SU-DHL-6 (cell line): ENCODE results near the gene ADAMTS10.
"Not testable (repeated sequence)": the region's sequence is repeated elsewhere in the genome, so short reads cannot be mapped to it uniquely, and the experiment has no call there.

Experiments
- H2AFZ ChIP-seq: fragments of 200-600 bp; sonication (generic); 2 replicates; pipeline ENCODE4 v1.6.1; 2014; ENCODE audit warnings: low read depth, mild to moderate bottlenecking, moderate library complexity, mixed read lengths, antibody characterized with exemption, low read length; ENCODE audit not compliant: severe bottlenecking
- H3F3A ChIP-seq: fragments of 200-600 bp; shearing (Covaris generic); 2 replicates; pipeline ENCODE4 v1.6.0; 2016; ENCODE audit warnings: antibody characterized with exemption, mild to moderate bottlenecking; ENCODE audit not compliant: insufficient read depth
- H3K27ac ChIP-seq: fragments of 200-600 bp; sonication (generic); 2 replicates; pipeline ENCODE4 v1.5.1; 2016; ENCODE audit warnings: low read depth, mild to moderate bottlenecking, low read length, moderate library complexity, mixed read lengths
- H3K27me3 ChIP-seq: fragments of 200-600 bp; sonication (generic), shearing (Covaris generic); 2 replicates; pipeline ENCODE4 v1.6.0; 2014; ENCODE audit warnings: mild to moderate bottlenecking, low read length
- H3K36me3 ChIP-seq: fragments of 200-600 bp; sonication (generic); 2 replicates; pipeline ENCODE4 v1.6.1; 2014; ENCODE audit warnings: mild to moderate bottlenecking, low read length, mixed read lengths
- H3K4me2 ChIP-seq: fragments of 300-600, 200-600 bp; shearing (Covaris generic), sonication (generic); 2 replicates; pipeline ENCODE4 v1.6.0; 2014; ENCODE audit warnings: low read length, low read depth, mild to moderate bottlenecking; ENCODE audit not compliant: poor library complexity, severe bottlenecking
- H3K4me3 ChIP-seq: fragments of 200-600 bp; sonication (generic); 2 replicates; pipeline ENCODE4 v1.5.1; 2014; ENCODE audit warnings: antibody characterized with exemption, low read length, mild to moderate bottlenecking, mixed read lengths; ENCODE audit not compliant: insufficient read depth, poor library complexity, severe bottlenecking
- H3K79me2 ChIP-seq: fragments of 200-600 bp; sonication (generic); 2 replicates; pipeline ENCODE4 v1.6.1; 2014; ENCODE audit warnings: mild to moderate bottlenecking, low read length, moderate library complexity; ENCODE audit not compliant: insufficient read depth
- H3K9ac ChIP-seq: fragments of 200-600 bp; sonication (generic); 2 replicates; pipeline ENCODE4 v1.7.0; 2014; ENCODE audit warnings: mild to moderate bottlenecking, low read length
- H3K9me2 ChIP-seq: fragments of 200-600 bp; sonication (generic); replicated peaks from 2 replicates; pipeline ENCODE4 v1.6.1; 2014; ENCODE audit warnings: low read length; ENCODE audit not compliant: insufficient read depth
- H3K9me3 ChIP-seq: fragments of 200-600 bp; sonication (generic); 2 replicates; pipeline ENCODE4 v1.6.1; 2014; ENCODE audit warnings: low read length, mixed read lengths; ENCODE audit not compliant: insufficient read depth
- H4K20me1 ChIP-seq: fragments of 200-600 bp; sonication (generic); 2 replicates; pipeline ENCODE4 v1.6.1; 2014; ENCODE audit warnings: low read depth, mild to moderate bottlenecking, antibody characterized with exemption, low read length, moderate library complexity, mixed read lengths
- CTCF ChIP-seq: fragments of 200-600 bp; sonication (generic); IDR thresholded peaks from one replicate; pipeline ENCODE4 v1.5.1; 2017; ENCODE audit warnings: antibody characterized with exemption, mild to moderate bottlenecking, low read length, moderate library complexity; ENCODE audit not compliant: insufficient read depth, poor library complexity, severe bottlenecking
- EZH2phosphoT487 ChIP-seq: fragments of 200-600 bp; sonication (generic), shearing (Covaris generic); conservative IDR thresholded peaks from 2 replicates; pipeline ENCODE4 v1.6.1; 2018; ENCODE audit warnings: mild to moderate bottlenecking, antibody characterized with exemption, low read length, moderate library complexity, mixed read lengths

Gene ADAMTS10

GRCh38 chr19:8626842-8627241 lies 16.3 kb upstream of the ADAMTS10 start:
- Histone ChIP-seq H3K9me3 (no peaks in the 10 kb centered on the region), H3K27ac (no peak overlapping the region), H3K36me3 (no peaks in the 10 kb centered on the region), H3K4me2 (no peak overlapping the region), H3K79me2 (no peaks in the 10 kb centered on the region), H3K4me3 (no peak overlapping the region), H4K20me1 (no peaks in the 10 kb centered on the region), H3K9ac (no peak overlapping the region), H2AFZ (no peak overlapping the region), H3K9me2 (no peaks in the 10 kb centered on the region), H3F3A (no peaks in the 10 kb centered on the region), H3K27me3 (no peaks in the 10 kb centered on the region)
- TF ChIP-seq EZH2phosphoT487 (no peak), CTCF (no peak)

GRCh38 chr19:8622886-8623285 lies 12.4 kb upstream of the ADAMTS10 start:
- H3K36me3 ChIP-seq, H3K9ac ChIP-seq, H2AFZ ChIP-seq, H3K9me2 ChIP-seq, H3K4me3 ChIP-seq, H3F3A ChIP-seq, H3K27ac ChIP-seq, H3K4me2 ChIP-seq, H4K20me1 ChIP-seq, H3K79me2 ChIP-seq, H3K9me3 ChIP-seq, H3K27me3 ChIP-seq: not testable (repeated sequence)

GRCh38 chr19:8618751-8619150 lies 8.2 kb upstream of the ADAMTS10 start:
- Histone ChIP-seq H3K27me3 (no peaks in the 10 kb centered on the region), H4K20me1 (no peaks in the 10 kb centered on the region), H3K36me3 (no peaks in the 10 kb centered on the region), H3K4me3 (no peak overlapping the region), H3K9ac (no peak overlapping the region), H3K79me2 (no peaks in the 10 kb centered on the region), H2AFZ (no peak overlapping the region), H3F3A (no peaks in the 10 kb centered on the region), H3K27ac (no peak overlapping the region), H3K4me2 (no peak overlapping the region), H3K9me3 (no peaks in the 10 kb centered on the region), H3K9me2 (no peaks in the 10 kb centered on the region)
- TF ChIP-seq CTCF (no peak), EZH2phosphoT487 (no peak)

- Histone ChIP-seq H3K79me2 (no peaks in the 10 kb centered on the region), H3K9me2 (no peaks in the 10 kb centered on the region), H3K4me3 (no peak overlapping the region), H2AFZ (no peak overlapping the region), H3K27me3 (no peaks in the 10 kb centered on the region), H3K9ac (no peak overlapping the region), H3K27ac (no peak overlapping the region), H3F3A (no peaks in the 10 kb centered on the region), H3K4me2 (no peak overlapping the region), H3K9me3 (no peaks in the 10 kb centered on the region), H3K36me3 (no peaks in the 10 kb centered on the region), H4K20me1 (no peaks in the 10 kb centered on the region)
- TF ChIP-seq CTCF (no peak), EZH2phosphoT487 (no peak)
Observed at GRCh38 chr19:8617984-8618383, 7.5 kb upstream of the ADAMTS10 start.

GRCh38 chr19:8617325-8617724 lies 6.8 kb upstream of the ADAMTS10 start:
- not testable (repeated sequence) for H3K79me2 ChIP-seq, H3K27me3 ChIP-seq, H3K9me2 ChIP-seq, H2AFZ ChIP-seq, H4K20me1 ChIP-seq, H3K4me3 ChIP-seq, H3K4me2 ChIP-seq, H3K9ac ChIP-seq, H3K9me3 ChIP-seq, H3F3A ChIP-seq, H3K36me3 ChIP-seq, H3K27ac ChIP-seq
